Transverse colon (tissue), 4 donors: ENCODE results near the gene GNAO1.

Experiments used
- EP300 ChIP-seq: sonication (generic); formaldehyde crosslinking; IDR thresholded peaks from one replicate; pipeline ENCODE4 v1.6.1; 2017; ENCODE audit warnings: antibody characterized with exemption, low read depth
- POLR2A ChIP-seq: fragments of 450-650 bp; IDR thresholded peaks from one replicate; pipeline ENCODE4 v1.6.1; 2016; ENCODE audit warnings: antibody characterized with exemption, mild to moderate bottlenecking, moderate library complexity
- POLR2AphosphoS5 ChIP-seq, 3 donors: sonication (generic); formaldehyde crosslinking; IDR thresholded peaks; one replicate each; pipeline ENCODE4 v1.6.1; 2016; ENCODE audit warnings: antibody characterized with exemption in 3 of 3
- TF ChIP-seq, protein P1 (sequence below), 5 experiments: fragments of 200-600 bp in 3 of 5; fragments of 450-650 bp in 2 of 5; sonication (generic) in 3 of 5; IDR thresholded peaks; 1 replicate in 2 of 5; 2 replicates in 3 of 5; pipeline ENCODE4 v1.5.1; 2016 to 2017; ENCODE audit warnings: antibody characterized with exemption in 5 of 5, inconsistent platforms in 3 of 5, mild to moderate bottlenecking in 2 of 5, moderate library complexity in 1 of 5

DNA sequence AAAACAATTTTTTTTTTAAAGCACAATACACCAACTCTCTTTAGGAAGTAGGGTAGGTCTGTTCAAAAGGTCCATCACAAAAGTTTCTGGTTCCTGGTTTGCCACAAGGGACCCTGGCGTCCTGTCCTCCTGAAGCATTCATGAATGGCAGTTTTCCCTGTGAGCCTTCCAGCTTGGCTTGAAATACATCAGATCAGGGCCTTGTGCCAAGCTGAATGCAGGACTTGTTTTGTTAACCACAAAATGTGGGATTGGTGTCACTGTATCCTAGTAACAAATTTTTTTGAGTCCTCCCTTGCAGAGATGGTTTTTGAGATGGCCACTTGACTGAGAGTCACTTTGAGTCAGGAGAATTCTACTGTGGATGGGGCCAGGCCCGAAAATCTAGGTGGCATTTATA, 3.9 kb downstream of the GNAO1 start:
- TF ChIP-seq, protein P1, sequence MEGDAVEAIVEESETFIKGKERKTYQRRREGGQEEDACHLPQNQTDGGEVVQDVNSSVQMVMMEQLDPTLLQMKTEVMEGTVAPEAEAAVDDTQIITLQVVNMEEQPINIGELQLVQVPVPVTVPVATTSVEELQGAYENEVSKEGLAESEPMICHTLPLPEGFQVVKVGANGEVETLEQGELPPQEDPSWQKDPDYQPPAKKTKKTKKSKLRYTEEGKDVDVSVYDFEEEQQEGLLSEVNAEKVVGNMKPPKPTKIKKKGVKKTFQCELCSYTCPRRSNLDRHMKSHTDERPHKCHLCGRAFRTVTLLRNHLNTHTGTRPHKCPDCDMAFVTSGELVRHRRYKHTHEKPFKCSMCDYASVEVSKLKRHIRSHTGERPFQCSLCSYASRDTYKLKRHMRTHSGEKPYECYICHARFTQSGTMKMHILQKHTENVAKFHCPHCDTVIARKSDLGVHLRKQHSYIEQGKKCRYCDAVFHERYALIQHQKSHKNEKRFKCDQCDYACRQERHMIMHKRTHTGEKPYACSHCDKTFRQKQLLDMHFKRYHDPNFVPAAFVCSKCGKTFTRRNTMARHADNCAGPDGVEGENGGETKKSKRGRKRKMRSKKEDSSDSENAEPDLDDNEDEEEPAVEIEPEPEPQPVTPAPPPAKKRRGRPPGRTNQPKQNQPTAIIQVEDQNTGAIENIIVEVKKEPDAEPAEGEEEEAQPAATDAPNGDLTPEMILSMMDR (IDR thresholded peaks at IDR 0.05) = no peak
- TF ChIP-seq POLR2A = no peak
- no peak for TF ChIP-seq POLR2AphosphoS5 (IDR thresholded peaks at IDR 0.05)
- TF ChIP-seq EP300 = no peak
